Stomach (tissue), 4 donors: ENCODE results near the gene HMGCL.

Experiments
- CTCF ChIP-seq, 7 experiments: fragments of 450-650 bp in 4 of 7; fragments of 200-600 bp in 3 of 7; sonication (generic) in 3 of 7; IDR thresholded peaks; one replicate each; pipeline ENCODE4 v1.5.1; 2016 to 2019; ENCODE audit warnings: antibody characterized with exemption in 7 of 7, control low read depth in 2 of 7, mild to moderate bottlenecking in 1 of 7
- EP300 ChIP-seq: sonication (generic); formaldehyde crosslinking; IDR thresholded peaks from one replicate; pipeline ENCODE4 v1.6.1; 2017; ENCODE audit warnings: antibody characterized with exemption
- POLR2A ChIP-seq, 4 donors: fragments of 450-650 bp; IDR thresholded peaks; one replicate each; pipeline ENCODE4 v1.6.1; 2016; ENCODE audit warnings: antibody characterized with exemption in 4 of 4, control low read depth in 2 of 4, mild to moderate bottlenecking in 1 of 4, moderate library complexity in 1 of 4
- POLR2AphosphoS5 ChIP-seq, 3 donors: sonication (generic); formaldehyde crosslinking; IDR thresholded peaks; one replicate each; pipeline ENCODE4 v1.6.1; 2016; ENCODE audit warnings: antibody characterized with exemption in 3 of 3

GRCh38 chr1:23792151-23792945, 32.9 kb downstream of the HMGCL start:
- TF ChIP-seq CTCF (IDR thresholded peaks at IDR 0.05) (no peak), POLR2A (IDR thresholded peaks at IDR 0.05) (no peak), POLR2AphosphoS5 (IDR thresholded peaks at IDR 0.05) (no peak), EP300 (no peak)
